Activated CD4-positive, alpha-beta T cell treated with anti-CD3 and anti-CD28 coated beads, Interleukin-2, amount 10 ng/mL, durations not matched to agents 24 days and 14 days (primary cell): ENCODE results near the gene MAPK12. TPM values are rescaled to one million over a fixed set of nuclear protein-coding genes. Genes with fewer than 3 reads are reported as not detected.

Source experiments
- DNase-seq: peaks from one replicate; pipeline ENCODE4 v3.0.0; 2022
- H3K27ac Mint-ChIP-seq: one replicate; pipeline ENCODE4 v1.8.0; 2022; ENCODE audit warnings: mild to moderate bottlenecking, mixed read lengths
- H3K27me3 Mint-ChIP-seq: one replicate; pipeline ENCODE4 v1.8.0; 2022; ENCODE audit warnings: mixed read lengths
- H3K36me3 Mint-ChIP-seq: one replicate; pipeline ENCODE4 v1.8.0; 2022; ENCODE audit warnings: low read depth, mild to moderate bottlenecking, mixed read lengths
- H3K4me1 Mint-ChIP-seq: one replicate; pipeline ENCODE4 v1.8.0; 2021; ENCODE audit warnings: mixed read lengths
- H3K4me3 Mint-ChIP-seq: one replicate; pipeline ENCODE4 v1.8.0; 2022; ENCODE audit warnings: mild to moderate bottlenecking, moderate library complexity, mixed read lengths
- H3K9me3 Mint-ChIP-seq: one replicate; pipeline ENCODE4 v1.8.0; 2021; ENCODE audit warnings: mixed read lengths
- intact Hi-C: fragments of 100-400 bp; cut with micrococcal nuclease; formaldehyde crosslinking; loops from one replicate; pipeline ENCODE4 v1.15.1; 2023
- total RNA-seq: library from RNA; stranded (reverse); gene quantifications from 2 replicates; pipeline ENCODE4 v1.2.3, GENCODE V29; 2022

Gene MAPK12
- total RNA-seq, 1 donor from 2014 or later, result 20.1 TPM

- Mint-ChIP-seq H3K4me1 (peaks cover 19% of the 10 kb centered on the region), H3K4me3 (no peak overlapping the region), H3K36me3 (peaks cover 29% of the 10 kb centered on the region), H3K9me3 (no peaks in the 10 kb centered on the region), H3K27me3 (no peaks in the 10 kb centered on the region), H3K27ac (no peak overlapping the region)
- intact Hi-C loops, result loop anchor here (5.0 kb wide), 1 partner anchor 271 kb away; no protein-coding TSS in a partner anchor
- no peak for DNase-seq
Observed at GRCh38 chr22:50203288-50203687, 58.2 kb downstream of the MAPK12 start.

Other genes with a start within 250 kb of the MAPK12 start
- 0.09 and 0.14 TPM in 2 replicates for gene IL17REL, start 248.9 kb downstream of the MAPK12 start, total RNA-seq
- not detected in 2 replicates for gene TTLL8, start 203.4 kb downstream of the MAPK12 start, total RNA-seq
- gene MLC1, start 176.3 kb downstream of the MAPK12 start, total RNA-seq, result not detected in 2 replicates
- not detected in 2 replicates for gene MOV10L1, start 171.7 kb downstream of the MAPK12 start, total RNA-seq
- gene PANX2, start 91.0 kb downstream of the MAPK12 start, total RNA-seq, result 1.4 and 1.6 TPM in 2 replicates
- 94.4 and 97.4 TPM in 2 replicates for gene TRABD, start 75.8 kb downstream of the MAPK12 start, total RNA-seq
- gene SELENOO, start 60.7 kb downstream of the MAPK12 start, total RNA-seq, result 24.0 and 25.2 TPM in 2 replicates
- gene TUBGCP6, start 16.7 kb downstream of the MAPK12 start, total RNA-seq, result 51.1 and 51.7 TPM in 2 replicates
- 62.2 and 64.6 TPM in 2 replicates for gene HDAC10, start 10.4 kb downstream of the MAPK12 start, total RNA-seq
- 27.8 and 29.0 TPM in 2 replicates for gene MAPK11, start 8.7 kb upstream of the MAPK12 start, total RNA-seq
- 9.0 and 9.5 TPM in 2 replicates for gene PLXNB2, start 46.0 kb upstream of the MAPK12 start, total RNA-seq
- 1.4 and 2.2 TPM in 2 replicates for gene DENND6B, start 65.3 kb upstream of the MAPK12 start, total RNA-seq
- 44.0 and 44.1 TPM in 2 replicates for gene PPP6R2, start 81.6 kb upstream of the MAPK12 start, total RNA-seq
- gene SBF1, start 213.4 kb upstream of the MAPK12 start, total RNA-seq, result 108 and 115 TPM in 2 replicates
- 3.0 and 3.2 TPM in 2 replicates for gene ADM2, start 219.9 kb upstream of the MAPK12 start, total RNA-seq
- gene MIOX, start 225.2 kb upstream of the MAPK12 start, total RNA-seq, result 0.21 and 0.40 TPM in 2 replicates
- gene LMF2, start 246.0 kb upstream of the MAPK12 start, total RNA-seq, result 78.4 and 79.2 TPM in 2 replicates
- 131 and 133 TPM in 2 replicates for gene NCAPH2, start 246.5 kb upstream of the MAPK12 start, total RNA-seq